IMR-90 (cell line): ENCODE data around the gene EVI2A. TPM values are rescaled to one million over a fixed set of nuclear protein-coding genes. Genes with fewer than 3 reads are reported as not detected.
A peak's percentile ranks its signal among the peaks of the same experiment; 100 is the strongest.

ENCODE experiments used
- ATAC-seq: fragments of 200-7000 bp; cut with Tn5 transposase; 2 replicates; pipeline ENCODE4 v1.9.1; 2020; ENCODE audit warnings: low read depth, mild to moderate bottlenecking, moderate library complexity
- BruUV-seq: library from RNA; stranded (reverse); fragments of 400-500 nt; replicated peaks from 2 replicates; lab custom pipeline; 2021; lab: Mats Ljungman, UMichigan
- CTCF ChIA-PET: fragments of 300-600 bp; formaldehyde crosslinking; extraction: SDS; loops from one replicate; lab custom pipeline; 2021; ENCODE audit warnings: antibody characterized with exemption; lab: Yijun Ruan, JAX
- POLR2A ChIA-PET: fragments of 300-600 bp; sonication (Branson Sonifier 250); formaldehyde crosslinking; loops from one replicate; lab custom pipeline; 2022; ENCODE audit warnings: antibody characterized with exemption; ENCODE audit not compliant: unreplicated experiment; lab: Charles Lee
- DNase-seq: peaks from one replicate; pipeline ENCODE4 v3.0.0; 2013
- H2AFZ ChIP-seq: replicated peaks from 2 replicates; pipeline ENCODE3; 2013; ENCODE audit warnings: low read length, mild to moderate bottlenecking; ENCODE audit not compliant: poor library complexity
- H2AK5ac ChIP-seq: 2 replicates; pipeline ENCODE4 v1.6.1; 2013; ENCODE audit warnings: low read depth, low read length, inconsistent platforms
- H2AK9ac ChIP-seq: replicated peaks from 2 replicates; pipeline ENCODE3; 2013; ENCODE audit warnings: mild to moderate bottlenecking, low read depth, low read length, moderate library complexity; ENCODE audit not compliant: poor library complexity
- H2BK120ac ChIP-seq: 2 replicates; pipeline ENCODE4 v1.6.1; 2013; ENCODE audit warnings: low read depth, low read length, inconsistent platforms
- H2BK15ac ChIP-seq: 3 replicates; pipeline ENCODE4 v1.6.1; 2013; ENCODE audit warnings: low read depth, low read length, inconsistent platforms
- H2BK20ac ChIP-seq: 2 replicates; pipeline ENCODE4 v1.6.1; 2013; ENCODE audit warnings: low read depth, mild to moderate bottlenecking, inconsistent platforms, low read length, moderate library complexity
- H2BK5ac ChIP-seq: 2 replicates; pipeline ENCODE4 v1.6.1; 2013; ENCODE audit warnings: mild to moderate bottlenecking, low read depth, low read length, inconsistent platforms; ENCODE audit not compliant: poor library complexity, severe bottlenecking
- H3K14ac ChIP-seq: replicated peaks from 2 replicates; pipeline ENCODE4 v1.6.1; 2013; ENCODE audit warnings: low read depth, low read length, inconsistent platforms
- H3K18ac ChIP-seq: 2 replicates; pipeline ENCODE4 v1.6.1; 2013; ENCODE audit warnings: low read depth, low read length, control low read depth
- H3K23ac ChIP-seq: 2 replicates; pipeline ENCODE4 v1.6.1; 2013; ENCODE audit warnings: low read depth, low read length, inconsistent platforms
- H3K27ac ChIP-seq: 2 replicates; pipeline ENCODE4 v1.5.1; 2013; ENCODE audit warnings: mild to moderate bottlenecking, control low read depth, low read length; ENCODE audit not compliant: insufficient read depth
- H3K27me3 ChIP-seq: 2 replicates; pipeline ENCODE4 v1.6.1; 2013; ENCODE audit warnings: low read length; ENCODE audit not compliant: control insufficient read depth, insufficient read depth
- H3K36me3 ChIP-seq: 2 replicates; pipeline ENCODE4 v1.6.1; 2013; ENCODE audit warnings: low read length, mixed read lengths; ENCODE audit not compliant: control insufficient read depth, insufficient read depth
- H3K4ac ChIP-seq: 2 replicates; pipeline ENCODE4 v1.6.1; 2013; ENCODE audit warnings: low read depth, low read length, inconsistent platforms
- H3K4me1 ChIP-seq: 2 replicates; pipeline ENCODE4 v1.6.1; 2013; ENCODE audit warnings: low read length, mixed read lengths; ENCODE audit not compliant: control insufficient read depth, insufficient read depth
- H3K4me2 ChIP-seq: 2 replicates; pipeline ENCODE4 v1.6.1; 2013; ENCODE audit warnings: low read depth, mild to moderate bottlenecking, control low read depth, low read length, moderate library complexity
- H3K4me3 ChIP-seq: 2 replicates; pipeline ENCODE4 v1.5.1; 2013; ENCODE audit warnings: low read depth, mild to moderate bottlenecking, control low read depth, low read length, moderate library complexity; ENCODE audit not compliant: insufficient read depth
- H3K56ac ChIP-seq: 2 replicates; pipeline ENCODE4 v1.6.1; 2013; ENCODE audit warnings: low read length, inconsistent platforms; ENCODE audit not compliant: insufficient read depth; ENCODE audit errors: extremely low read depth
- H3K79me1 ChIP-seq, 2 experiments: 2 replicates each; pipeline ENCODE4 v1.6.1; 2013; ENCODE audit warnings: low read length in 2 of 2, inconsistent platforms in 1 of 2, low read depth in 1 of 2
- H3K9ac ChIP-seq: 2 replicates; pipeline ENCODE4 v1.6.1; 2013; ENCODE audit warnings: low read depth, low read length, control low read depth
- H3K9me1 ChIP-seq: 2 replicates; pipeline ENCODE4 v1.6.1; 2013; ENCODE audit warnings: low read length, inconsistent platforms; ENCODE audit not compliant: insufficient read depth
- H3K9me3 ChIP-seq: 2 replicates; pipeline ENCODE4 v1.6.1; 2013; ENCODE audit warnings: low read length; ENCODE audit not compliant: control insufficient read depth, insufficient read depth
- H4K20me1 ChIP-seq: 2 replicates; pipeline ENCODE4 v1.6.1; 2013; ENCODE audit warnings: low read length, inconsistent platforms; ENCODE audit not compliant: insufficient read depth
- H4K5ac ChIP-seq: 2 replicates; pipeline ENCODE4 v1.6.1; 2013; ENCODE audit warnings: mild to moderate bottlenecking, low read depth, low read length, control low read depth
- H4K8ac ChIP-seq, 2 experiments: 2 replicates each; pipeline ENCODE4 v1.6.1; 2013; ENCODE audit warnings: low read depth in 2 of 2, low read length in 2 of 2, control low read depth in 1 of 2, inconsistent platforms in 1 of 2
- H4K91ac ChIP-seq: 2 replicates; pipeline ENCODE4 v1.6.1; 2013; ENCODE audit warnings: low read depth, low read length, inconsistent platforms; ENCODE audit not compliant: insufficient read depth
- BHLHE40 ChIP-seq: fragments of 150-350 bp; IDR thresholded peaks from 2 replicates; pipeline ENCODE4 v1.6.1; 2016; ENCODE audit warnings: mild to moderate bottlenecking, low read depth, low read length
- CTCF ChIP-seq: conservative IDR thresholded peaks from 2 replicates; pipeline ENCODE4 v1.5.1; 2012; ENCODE audit warnings: mild to moderate bottlenecking, low read depth, low read length, improper control_type of control experiment
- ELK1 ChIP-seq: fragments of 150-350 bp; IDR thresholded peaks from 2 replicates; pipeline ENCODE4 v1.6.1; 2016; ENCODE audit warnings: low read depth, mild to moderate bottlenecking, low read length, moderate library complexity, borderline replicate concordance
- FOS ChIP-seq: fragments of 150-350 bp; IDR thresholded peaks from 2 replicates; pipeline ENCODE4 v1.6.1; 2016; ENCODE audit warnings: low read depth, low read length
- MAZ ChIP-seq: IDR thresholded peaks from 2 replicates; pipeline ENCODE4 v1.6.1; 2012; ENCODE audit warnings: low read depth, mild to moderate bottlenecking, low read length, improper control_type of control experiment, moderate library complexity, borderline replicate concordance
- MXI1 ChIP-seq: IDR thresholded peaks from 2 replicates; pipeline ENCODE4 v1.6.1; 2012; ENCODE audit warnings: low read depth, mild to moderate bottlenecking, low read length, moderate library complexity, borderline replicate concordance
- NFE2L2 ChIP-seq: fragments of 150-350 bp; IDR thresholded peaks from 2 replicates; pipeline ENCODE4 v1.6.1; 2016; ENCODE audit warnings: low read depth, mild to moderate bottlenecking, low read length
- RAD21 ChIP-seq: IDR thresholded peaks from 2 replicates; pipeline ENCODE4 v1.6.1; 2012; ENCODE audit warnings: low read length, improper control_type of control experiment
- RCOR1 ChIP-seq: IDR thresholded peaks from 2 replicates; pipeline ENCODE4 v1.6.1; 2012; ENCODE audit warnings: mild to moderate bottlenecking, low read length, improper control_type of control experiment; ENCODE audit not compliant: insufficient replicate concordance
- RFX5 ChIP-seq: IDR thresholded peaks from 2 replicates; pipeline ENCODE4 v1.8.0; 2012; ENCODE audit warnings: low read depth, mild to moderate bottlenecking, low read length, moderate library complexity
- USF2 ChIP-seq: fragments of 150-350 bp; IDR thresholded peaks from 2 replicates; pipeline ENCODE4 v1.6.1; 2017; ENCODE audit warnings: mild to moderate bottlenecking, antibody characterized with exemption, low read length, low read depth
- dilution Hi-C: fragments of 300-500 bp; cut with HindIII; formaldehyde crosslinking; loops from one replicate; pipeline ENCODE4 v1.14.3; 2018; ENCODE audit warnings: low sequenced_read_pairs; ENCODE audit not compliant: unreplicated experiment
- in situ Hi-C: fragments of 300-500 bp; cut with MboI; formaldehyde crosslinking; loops from 3 replicates; pipeline ENCODE4 v1.14.3; 2019; ENCODE audit warnings: low sequenced_read_pairs, inconsistent platforms, mixed read lengths
- intact Hi-C: fragments of 100-400 bp; cut with micrococcal nuclease; formaldehyde crosslinking; loops from 2 replicates; pipeline ENCODE4 v1.10.0; 2022
- polyA plus RNA-seq, 3 experiments: library from polyadenylated mRNA; depleted of rRNA; stranded (reverse); fragments of >200 nt; gene quantifications; 2 replicates each; pipeline ENCODE4 v1.2.3, GENCODE V29; 2012; ENCODE audit warnings: low replicate concordance in 1 of 3
- total RNA-seq: library from RNA; depleted of rRNA; stranded (reverse); fragments of >200 nt; gene quantifications from 2 replicates; pipeline ENCODE4 v1.2.3, GENCODE V29; 2012

Gene EVI2A
- total and polyA plus RNA-seq, 2 of the 4 experiments (the other 2 are of a cell fraction): 0.50 to 0.90 TPM

GRCh38 chr17:31283841-31284240 is 37.6 kb downstream of the EVI2A start:
- peaks cover 4 to 24% of the 10 kb centered on the region in 2 experiments; a peak in 3 of 4 replicates for H3K79me1 ChIP-seq
- H3K9ac ChIP-seq: no peak overlapping the region
- ChIA-PET POLR2A (no interaction called here), CTCF (interaction anchor here (0.6 kb wide), 1 partner anchor 37 kb away, joined by 5 read pairs; the partner anchor contains the start of gene EVI2A)
- H2BK120ac ChIP-seq: no peak overlapping the region
- TF ChIP-seq MXI1 (no peak), BHLHE40 (no peak), RAD21 (no peak), NFE2L2 (no peak), FOS (no peak), RCOR1 (no peak), MAZ (no peak), USF2 (no peak), CTCF (no peak), ELK1 (no peak), RFX5 (no peak)
- H3K23ac ChIP-seq: no peak overlapping the region
- H3K18ac ChIP-seq: no peak overlapping the region
- H4K91ac ChIP-seq: no peak overlapping the region
- intact Hi-C loops: no loop called here
- no peak overlapping the region for H4K5ac ChIP-seq
- dilution Hi-C loops: no loop called here
- no peak overlapping the region for H2AFZ ChIP-seq
- no peak overlapping the region for H2AK5ac ChIP-seq
- no peak overlapping the region for H3K14ac ChIP-seq
- H4K8ac ChIP-seq: no peak overlapping the region
- H3K4me1 ChIP-seq: no peaks in the 10 kb centered on the region
- no peaks in the 10 kb centered on the region for H3K9me3 ChIP-seq
- no peak overlapping the region for H2AK9ac ChIP-seq
- ATAC-seq (0 out of 2 replicates have a peak, but pooled peaks have one; percentile 11), DNase-seq (no peak)
- H3K4me2 ChIP-seq: no peak overlapping the region
- H2BK5ac ChIP-seq: no peak overlapping the region
- peaks cover 6% of the 10 kb centered on the region for H3K36me3 ChIP-seq
- H3K4me3 ChIP-seq: no peak overlapping the region
- no peaks in the 10 kb centered on the region for H3K27me3 ChIP-seq
- no peak overlapping the region for H2BK15ac ChIP-seq
- no peak overlapping the region for H3K27ac ChIP-seq
- H3K56ac ChIP-seq: no peak overlapping the region
- in situ Hi-C loops: no loop called here
- BruUV-seq: no TSS peak
- H3K4ac ChIP-seq: no peak overlapping the region
- no peak overlapping the region for H2BK20ac ChIP-seq
- 0 out of 2 replicates have a peak, but pooled peaks cover 3% of the 10 kb centered on the region for H3K9me1 ChIP-seq
- no peaks in the 10 kb centered on the region for H4K20me1 ChIP-seq
